ENCODE measurements around the gene DCT. TPM values are rescaled to one million over a fixed set of nuclear protein-coding genes. Genes with fewer than 3 reads are reported as not detected.

The DCT gene
- total RNA-seq, 3 donors from 2014 or later, result 0.64 to 2.2 (median 0.66) TPM

GRCh38 chr13:94427313-94427953 is 52.0 kb downstream of the DCT start:
- intact Hi-C loops (cut with DNase I; ENCODE audit: low total_unique reads), result no loop called here
- H3K36me3 ChIP-seq, result no peaks in the 10 kb centered on the region
- H3K4me1 ChIP-seq, result no peaks in the 10 kb centered on the region
- DNase-seq (ENCODE audit: low spot score in 2 of 2), result no peak
- no peak overlapping the region for H3K4me3 ChIP-seq
- TF ChIP-seq POLR2A (IDR thresholded peaks at IDR 0.05) (no peak), POLR2AphosphoS5 (IDR thresholded peaks at IDR 0.05) (no peak)
- TF ChIP-seq, protein P1, sequence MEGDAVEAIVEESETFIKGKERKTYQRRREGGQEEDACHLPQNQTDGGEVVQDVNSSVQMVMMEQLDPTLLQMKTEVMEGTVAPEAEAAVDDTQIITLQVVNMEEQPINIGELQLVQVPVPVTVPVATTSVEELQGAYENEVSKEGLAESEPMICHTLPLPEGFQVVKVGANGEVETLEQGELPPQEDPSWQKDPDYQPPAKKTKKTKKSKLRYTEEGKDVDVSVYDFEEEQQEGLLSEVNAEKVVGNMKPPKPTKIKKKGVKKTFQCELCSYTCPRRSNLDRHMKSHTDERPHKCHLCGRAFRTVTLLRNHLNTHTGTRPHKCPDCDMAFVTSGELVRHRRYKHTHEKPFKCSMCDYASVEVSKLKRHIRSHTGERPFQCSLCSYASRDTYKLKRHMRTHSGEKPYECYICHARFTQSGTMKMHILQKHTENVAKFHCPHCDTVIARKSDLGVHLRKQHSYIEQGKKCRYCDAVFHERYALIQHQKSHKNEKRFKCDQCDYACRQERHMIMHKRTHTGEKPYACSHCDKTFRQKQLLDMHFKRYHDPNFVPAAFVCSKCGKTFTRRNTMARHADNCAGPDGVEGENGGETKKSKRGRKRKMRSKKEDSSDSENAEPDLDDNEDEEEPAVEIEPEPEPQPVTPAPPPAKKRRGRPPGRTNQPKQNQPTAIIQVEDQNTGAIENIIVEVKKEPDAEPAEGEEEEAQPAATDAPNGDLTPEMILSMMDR (IDR thresholded peaks at IDR 0.05), result no peak
- no peak overlapping the region for H3K27ac ChIP-seq
- no peaks in the 10 kb centered on the region for H3K9me3 ChIP-seq
- H3K27me3 ChIP-seq, result no peaks in the 10 kb centered on the region

- DNase-seq (ENCODE audit: low spot score in 2 of 2), result no peak
- Histone ChIP-seq H3K27me3 (peaks cover 0 to 3% of the 10 kb centered on the region in 2 donors), H3K4me3 (no peak overlapping the region), H3K36me3 (no peaks in the 10 kb centered on the region), H3K27ac (no peak overlapping the region), H3K4me1 (no peaks in the 10 kb centered on the region), H3K9me3 (peaks cover 0 to 6% of the 10 kb centered on the region in 2 donors)
- intact Hi-C loops (cut with DNase I; ENCODE audit: low total_unique reads), result no loop called here
- TF ChIP-seq, protein P1 (IDR thresholded peaks at IDR 0.05), result no peak
- TF ChIP-seq POLR2A (IDR thresholded peaks at IDR 0.05), result no peak
- no peak for TF ChIP-seq POLR2AphosphoS5 (IDR thresholded peaks at IDR 0.05)
Measured at GRCh38 chr13:94419925-94420305, 59.6 kb downstream of the DCT start.

GRCh38 chr13:94419304-94419924 is 60.1 kb downstream of the DCT start:
- Histone ChIP-seq H3K27me3 (peaks cover 0 to 6% of the 10 kb centered on the region in 2 donors), H3K9me3 (peaks cover 0 to 6% of the 10 kb centered on the region in 2 donors), H3K27ac (no peak overlapping the region), H3K4me1 (no peaks in the 10 kb centered on the region), H3K4me3 (no peak overlapping the region), H3K36me3 (no peaks in the 10 kb centered on the region)
- intact Hi-C loops (cut with DNase I; ENCODE audit: low total_unique reads), result no loop called here
- DNase-seq (ENCODE audit: low spot score in 2 of 2), result no peak
- TF ChIP-seq POLR2AphosphoS5 (IDR thresholded peaks at IDR 0.05) (no peak), POLR2A (IDR thresholded peaks at IDR 0.05) (no peak)
- TF ChIP-seq, protein P1 (IDR thresholded peaks at IDR 0.05), result no peak

DNA sequence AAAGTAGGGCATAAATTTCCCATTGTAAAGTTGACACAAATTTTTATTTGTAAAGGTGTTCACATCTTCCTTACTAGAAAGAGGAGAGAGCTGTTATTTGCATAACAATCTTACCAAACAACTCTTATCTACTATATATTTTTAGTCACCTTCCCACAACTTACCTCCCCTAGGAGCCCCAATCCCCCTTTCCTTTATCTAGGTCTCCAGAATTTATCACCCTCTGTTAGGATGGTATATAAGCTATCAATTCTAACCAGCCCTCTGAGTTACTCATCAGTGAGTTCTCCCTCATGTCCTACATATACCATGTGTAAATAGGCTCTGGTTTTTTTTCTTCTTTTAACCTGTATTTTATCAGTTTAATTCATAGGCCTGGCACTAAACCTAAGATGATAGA is 62.2 kb downstream of the DCT start:
- H3K36me3 ChIP-seq, result no peaks in the 10 kb centered on the region
- no peak overlapping the region for H3K4me3 ChIP-seq
- H3K9me3 ChIP-seq, result peaks cover 0 to 6% of the 10 kb centered on the region in 2 donors
- H3K27me3 ChIP-seq, result peaks cover 0 to 9% of the 10 kb centered on the region in 2 donors
- H3K4me1 ChIP-seq, result no peaks in the 10 kb centered on the region
- H3K27ac ChIP-seq, result no peak overlapping the region
- no peak for DNase-seq (ENCODE audit: low spot score in 2 of 2)
- TF ChIP-seq, protein P1 (IDR thresholded peaks at IDR 0.05), result no peak
- TF ChIP-seq POLR2AphosphoS5 (IDR thresholded peaks at IDR 0.05), result no peak
- TF ChIP-seq POLR2A (IDR thresholded peaks at IDR 0.05), result no peak
- intact Hi-C loops (cut with DNase I; ENCODE audit: low total_unique reads), result no loop called here

- peaks cover 0 to 9% of the 10 kb centered on the region in 2 donors for H3K27me3 ChIP-seq
- H3K36me3 ChIP-seq, result no peaks in the 10 kb centered on the region
- H3K27ac ChIP-seq, result no peak overlapping the region
- no peak for DNase-seq (ENCODE audit: low spot score in 2 of 2)
- H3K9me3 ChIP-seq, result peaks cover 0 to 6% of the 10 kb centered on the region in 2 donors
- TF ChIP-seq, protein P1 (IDR thresholded peaks at IDR 0.05), result no peak
- intact Hi-C loops (cut with DNase I; ENCODE audit: low total_unique reads), result no loop called here
- H3K4me1 ChIP-seq, result no peaks in the 10 kb centered on the region
- no peak overlapping the region for H3K4me3 ChIP-seq
Measured at GRCh38 chr13:94416454-94417080, 62.9 kb downstream of the DCT start.

All from breast epithelium (tissue), 4 donors.